Fibroblast of villous mesenchyme (primary cell): ENCODE data around the gene GPHN. TPM values are rescaled to one million over a fixed set of nuclear protein-coding genes. Genes with fewer than 3 reads are reported as not detected.

Source experiments
- DNase-seq: peaks from one replicate; pipeline ENCODE4 v3.0.0-alpha.2; 2010; ENCODE audit warnings: low read depth
- H3K4me3 ChIP-seq: 2 replicates; pipeline ENCODE4 v1.5.1; 2011; ENCODE audit warnings: low read depth, mild to moderate bottlenecking, low read length
- total RNA-seq: library from RNA; depleted of rRNA; stranded (reverse); fragments of >200 nt; gene quantifications from 2 replicates; pipeline ENCODE4 v1.2.3, GENCODE V29; 2012
- TF ChIP-seq, protein P1 (sequence below): IDR thresholded peaks from 2 replicates; pipeline ENCODE4 v1.5.1; 2012; ENCODE audit warnings: low read depth, mild to moderate bottlenecking, low read length; ENCODE audit not compliant: insufficient read depth

GPHN gene
- total RNA-seq, 1 donor = 9.1 TPM

DNA sequence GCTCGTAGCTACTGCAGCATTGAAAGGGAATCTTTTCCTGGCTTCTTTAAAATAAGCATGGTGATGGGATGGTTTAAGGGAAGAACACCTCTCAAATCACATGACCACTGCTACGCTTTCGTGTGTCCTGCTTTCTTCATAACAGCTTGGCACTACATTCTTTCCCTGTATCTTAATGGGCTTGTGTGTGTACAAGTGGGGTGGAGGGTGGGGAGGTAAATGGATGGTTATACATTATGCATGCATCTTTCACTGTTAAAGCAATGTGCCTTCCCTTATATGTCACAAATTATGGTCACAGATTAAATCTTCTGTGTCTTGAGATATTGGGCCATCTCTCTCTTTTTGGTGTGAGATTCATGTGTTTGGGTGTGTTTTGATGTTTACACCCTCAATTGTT lies 511.8 kb downstream of the GPHN start:
- H3K4me3 ChIP-seq = no peak overlapping the region
- no peak for DNase-seq
- TF ChIP-seq, protein P1, sequence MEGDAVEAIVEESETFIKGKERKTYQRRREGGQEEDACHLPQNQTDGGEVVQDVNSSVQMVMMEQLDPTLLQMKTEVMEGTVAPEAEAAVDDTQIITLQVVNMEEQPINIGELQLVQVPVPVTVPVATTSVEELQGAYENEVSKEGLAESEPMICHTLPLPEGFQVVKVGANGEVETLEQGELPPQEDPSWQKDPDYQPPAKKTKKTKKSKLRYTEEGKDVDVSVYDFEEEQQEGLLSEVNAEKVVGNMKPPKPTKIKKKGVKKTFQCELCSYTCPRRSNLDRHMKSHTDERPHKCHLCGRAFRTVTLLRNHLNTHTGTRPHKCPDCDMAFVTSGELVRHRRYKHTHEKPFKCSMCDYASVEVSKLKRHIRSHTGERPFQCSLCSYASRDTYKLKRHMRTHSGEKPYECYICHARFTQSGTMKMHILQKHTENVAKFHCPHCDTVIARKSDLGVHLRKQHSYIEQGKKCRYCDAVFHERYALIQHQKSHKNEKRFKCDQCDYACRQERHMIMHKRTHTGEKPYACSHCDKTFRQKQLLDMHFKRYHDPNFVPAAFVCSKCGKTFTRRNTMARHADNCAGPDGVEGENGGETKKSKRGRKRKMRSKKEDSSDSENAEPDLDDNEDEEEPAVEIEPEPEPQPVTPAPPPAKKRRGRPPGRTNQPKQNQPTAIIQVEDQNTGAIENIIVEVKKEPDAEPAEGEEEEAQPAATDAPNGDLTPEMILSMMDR = no peak

GRCh38 chr14:67031920-67032774 lies 524.2 kb downstream of the GPHN start:
- no peak overlapping the region for H3K4me3 ChIP-seq
- TF ChIP-seq, protein P1 = no peak
- DNase-seq = no peak

DNA sequence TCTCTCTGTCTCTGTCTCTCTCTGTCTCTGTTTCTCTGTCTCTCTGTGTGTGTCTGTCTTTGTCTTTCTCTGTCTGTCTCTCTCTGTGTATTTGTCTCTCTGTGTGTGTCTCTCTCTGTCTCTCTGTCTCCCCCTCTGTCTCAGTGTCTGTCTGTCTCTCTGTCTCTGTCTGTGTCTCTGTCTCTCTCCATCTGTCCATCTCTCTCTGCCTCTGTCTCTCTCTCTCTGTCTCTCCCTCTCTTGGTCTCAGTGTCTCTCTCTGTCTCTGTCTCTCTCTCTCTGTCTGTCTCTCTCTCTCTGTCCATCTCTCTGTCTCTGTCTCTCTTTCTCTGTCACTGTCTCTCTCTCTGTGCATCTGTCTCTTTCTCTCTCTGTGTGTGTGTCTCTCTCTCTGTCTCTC lies 537.5 kb downstream of the GPHN start:
- TF ChIP-seq, protein P1 = no peak
- H3K4me3 ChIP-seq = no peak overlapping the region
- DNase-seq = no peak

DNA sequence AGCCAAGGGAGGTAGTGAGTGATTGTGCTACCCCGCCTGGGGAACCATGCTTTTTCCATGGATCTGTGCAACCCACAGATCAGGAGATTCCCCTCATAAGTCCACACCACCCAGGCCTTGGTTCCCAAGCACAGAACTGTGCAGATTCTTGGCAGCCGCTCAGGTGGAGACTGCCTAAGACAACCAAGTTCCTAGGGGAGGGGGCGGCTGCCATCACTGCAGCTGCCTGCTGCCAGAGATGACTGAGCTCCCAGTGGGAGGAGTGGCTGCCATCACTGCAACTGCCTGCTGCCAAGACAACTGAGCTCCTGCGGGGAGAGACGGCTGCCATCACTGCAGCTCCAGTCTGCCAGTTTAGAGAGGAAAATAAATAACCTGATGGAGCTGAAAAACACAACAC lies 542.9 kb downstream of the GPHN start:
- no peak for DNase-seq
- TF ChIP-seq, protein P1 = no peak
- H3K4me3 ChIP-seq = no peak overlapping the region

DNA sequence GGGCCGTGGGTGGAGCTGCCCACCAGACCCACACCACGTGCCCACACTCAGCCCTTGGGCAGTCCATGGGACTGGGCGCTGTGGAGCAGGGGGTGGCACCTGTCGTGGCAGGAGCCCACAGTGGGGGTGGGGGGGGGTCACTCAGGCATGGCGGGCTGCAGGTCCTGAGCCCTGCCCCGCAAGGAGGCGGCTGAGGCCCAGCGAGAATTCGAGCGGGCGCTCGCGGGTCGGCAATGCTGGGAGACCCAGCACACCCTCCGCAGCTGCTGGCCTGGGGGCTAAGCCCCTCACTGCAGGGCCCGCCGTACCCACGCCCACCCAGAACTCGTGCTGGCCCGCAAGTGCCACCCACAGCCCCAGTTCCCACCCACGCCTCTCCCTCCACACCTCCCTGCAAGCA lies 548.7 kb downstream of the GPHN start:
- DNase-seq = no peak
- no peak overlapping the region for H3K4me3 ChIP-seq
- TF ChIP-seq, protein P1 = no peak

DNA sequence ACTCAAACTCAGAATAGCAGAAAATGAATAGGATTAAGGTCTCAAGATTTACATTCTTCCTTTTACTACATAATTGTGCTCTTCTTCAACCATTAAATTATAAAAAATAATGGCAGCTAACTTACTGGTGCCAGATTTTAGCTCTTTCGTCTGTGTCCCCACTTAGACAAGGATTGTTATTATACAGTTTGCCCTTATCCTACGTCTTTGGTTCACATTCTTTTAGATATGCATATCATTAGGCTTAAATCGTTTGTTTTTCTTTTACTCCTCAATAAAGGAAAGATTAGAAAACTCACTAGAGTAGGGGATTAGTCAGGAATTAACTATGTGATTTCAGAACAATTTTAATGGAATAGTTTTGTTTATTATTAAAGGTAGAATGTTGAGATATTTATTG lies 551.6 kb downstream of the GPHN start:
- TF ChIP-seq, protein P1 = no peak
- no peak overlapping the region for H3K4me3 ChIP-seq
- DNase-seq = no peak
